ENCODE data around the gene MCU. TPM values are rescaled to one million over a fixed set of nuclear protein-coding genes. Genes with fewer than 3 reads are reported as not detected.

Gene MCU
- total and polyA plus RNA-seq, 7 donors, result 32.4 to 118 (median 66.1) TPM

DNA sequence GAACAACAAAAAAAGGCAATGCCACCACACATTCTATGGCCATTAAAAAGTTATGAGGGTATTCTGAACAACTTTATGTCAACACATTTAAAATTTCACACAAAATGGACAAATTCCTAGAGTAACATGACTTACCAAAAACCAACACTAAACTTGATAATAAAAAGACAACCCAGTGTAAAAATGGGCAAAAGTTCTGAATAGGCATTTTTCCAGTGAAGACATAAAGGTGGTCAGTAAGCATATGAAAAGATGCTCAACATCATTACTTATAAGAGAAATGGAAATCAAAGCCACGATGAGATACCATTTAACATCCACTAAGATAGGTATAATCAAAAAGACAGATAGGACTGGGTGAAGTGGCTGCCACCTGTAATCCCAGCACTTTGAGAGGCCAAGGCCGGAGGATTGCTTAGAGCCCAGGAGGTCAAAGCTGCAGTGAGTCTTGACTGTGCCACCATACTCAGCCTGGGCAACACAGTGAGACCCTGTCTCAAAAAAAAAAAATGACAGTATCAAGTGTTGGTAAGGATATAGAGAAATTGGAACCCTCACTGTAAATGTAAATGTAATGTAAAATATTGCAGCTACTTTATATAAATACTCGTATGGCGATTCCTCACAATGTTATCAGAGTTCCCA, 130.5 kb downstream of the MCU start:
- Histone ChIP-seq H3K27ac (no peak overlapping the region), H3K9me3 (no peaks in the 10 kb centered on the region), H3K36me3 (ENCODE audit: insufficient read depth in 1 of 2, low read depth in 1 of 2) (no peaks in the 10 kb centered on the region), H3K27me3 (ENCODE audit: insufficient read depth in 3 of 3, low read length in 2 of 3) (no peaks in the 10 kb centered on the region), H3K4me3 (no peak overlapping the region), H3K4me1 (peaks cover 31% of the 10 kb centered on the region)
- no peak for TF ChIP-seq CTCF (IDR thresholded peaks at IDR 0.05)
- no peak for ATAC-seq
- WGBS, 3 donors, result 95 to 98% (median 97%) methylated on average over 4 of the region's 4 CpGs
- DNase-seq, result no peak
- intact Hi-C loops (cut with DNase I), result no loop called here

DNA sequence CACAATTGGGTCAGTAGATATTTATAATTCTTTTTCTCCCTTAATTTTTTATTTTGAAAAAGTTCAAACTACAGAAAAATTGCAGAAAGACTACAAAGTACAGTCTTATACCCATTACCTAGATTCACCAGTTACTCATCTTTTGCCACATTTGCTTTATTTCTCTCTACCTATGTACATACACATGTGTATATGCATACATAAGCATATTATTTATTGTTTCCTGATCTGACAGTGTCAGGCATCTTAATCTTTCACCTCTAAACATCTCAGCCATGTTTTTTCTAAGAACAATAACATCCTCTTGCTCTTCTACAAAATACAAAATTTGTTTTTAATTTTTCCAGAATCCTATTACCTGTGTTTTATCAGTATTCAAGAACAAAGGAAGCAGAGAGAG, 133.2 kb downstream of the MCU start:
- Histone ChIP-seq H3K9me3 (no peaks in the 10 kb centered on the region), H3K4me3 (no peak overlapping the region), H3K4me1 (peaks cover 52% of the 10 kb centered on the region), H3K36me3 (ENCODE audit: insufficient read depth in 1 of 2, low read depth in 1 of 2) (no peaks in the 10 kb centered on the region), H3K27me3 (ENCODE audit: insufficient read depth in 3 of 3, low read length in 2 of 3) (no peaks in the 10 kb centered on the region), H3K27ac (no peak overlapping the region)
- no peak for TF ChIP-seq CTCF (IDR thresholded peaks at IDR 0.05)
- ATAC-seq (no peak), DNase-seq (no peak)
- intact Hi-C loops (cut with DNase I), result no loop called here

- H3K9me3 ChIP-seq, result no peaks in the 10 kb centered on the region
- no peaks in the 10 kb centered on the region for H3K36me3 ChIP-seq (ENCODE audit: insufficient read depth in 1 of 2, low read depth in 1 of 2)
- H3K4me1 ChIP-seq, result peaks cover 64% of the 10 kb centered on the region
- H3K27me3 ChIP-seq (ENCODE audit: insufficient read depth in 3 of 3, low read length in 2 of 3), result no peaks in the 10 kb centered on the region
- peak; percentile 27 to 58 (median 38) for ATAC-seq
- H3K27ac ChIP-seq, result no peak overlapping the region
- DNase-seq, result no peak
- no peak overlapping the region for H3K4me3 ChIP-seq
- intact Hi-C loops (cut with DNase I), result no loop called here
- no peak for TF ChIP-seq CTCF (IDR thresholded peaks at IDR 0.05)
Observed at GRCh38 chr10:72826346-72826745, 134.4 kb downstream of the MCU start.

- no peaks in the 10 kb centered on the region for H3K9me3 ChIP-seq
- no peaks in the 10 kb centered on the region for H3K27me3 ChIP-seq (ENCODE audit: insufficient read depth in 3 of 3, low read length in 2 of 3)
- intact Hi-C loops (cut with DNase I), result no loop called here
- no peak overlapping the region for H3K27ac ChIP-seq
- no peaks in the 10 kb centered on the region for H3K36me3 ChIP-seq (ENCODE audit: insufficient read depth in 1 of 2, low read depth in 1 of 2)
- H3K4me3 ChIP-seq, result no peak overlapping the region
- DNase-seq (no peak), ATAC-seq (peak in 1 of 4 donors; percentile 3)
- no peak for TF ChIP-seq CTCF (IDR thresholded peaks at IDR 0.05)
- H3K4me1 ChIP-seq, result peaks cover 72% of the 10 kb centered on the region
Observed at GRCh38 chr10:72828294-72828693, 136.4 kb downstream of the MCU start.

DNA sequence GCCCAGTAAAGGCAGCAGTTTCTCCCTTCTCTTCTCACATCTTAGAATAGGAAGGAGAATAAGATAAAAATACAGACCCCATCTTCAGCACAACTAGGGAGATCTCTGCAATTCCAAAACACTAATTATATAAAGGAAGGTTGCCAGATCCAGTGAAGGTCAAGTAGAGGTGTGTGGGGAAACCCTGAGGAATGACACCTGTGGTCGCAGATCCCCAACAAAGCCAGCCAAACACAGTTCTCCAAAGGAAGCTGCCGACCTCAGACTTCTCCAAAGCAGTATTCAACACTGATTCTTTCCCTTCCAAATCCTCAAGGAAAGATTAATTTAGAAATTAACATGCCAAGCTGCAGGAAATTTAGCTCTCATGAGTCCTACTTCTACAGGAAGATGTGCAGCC, 138.7 kb downstream of the MCU start:
- H3K9me3 ChIP-seq, result no peaks in the 10 kb centered on the region
- no peak for TF ChIP-seq CTCF (IDR thresholded peaks at IDR 0.05)
- no peak overlapping the region for H3K27ac ChIP-seq
- H3K27me3 ChIP-seq (ENCODE audit: insufficient read depth in 3 of 3, low read length in 2 of 3), result no peaks in the 10 kb centered on the region
- H3K4me1 ChIP-seq, result peaks cover 60% of the 10 kb centered on the region
- intact Hi-C loops (cut with DNase I), result loop anchor here (5.0 to 10.0 kb wide), 4 partner anchors 43 to 468 kb away; partner anchors contain the start of gene MCU (in 1 of the 2)
- no peak overlapping the region for H3K4me3 ChIP-seq
- no peak for DNase-seq
- ATAC-seq, result no peak
- whole genome bisulfite sequencing, 3 donors, result 18 to 34% (median 23%) methylated on average over 2 of the region's 2 CpGs
- peaks cover 0 to 14% of the 10 kb centered on the region in 2 donors for H3K36me3 ChIP-seq (ENCODE audit: insufficient read depth in 1 of 2, low read depth in 1 of 2)
